PC-3 (cell line): Measurements from ENCODE around the gene CLDN1.

ENCODE experiments used
- EZH2phosphoT487 ChIP-seq: fragments of 300-600 bp; sonication (generic); IDR thresholded peaks from 2 replicates; pipeline ENCODE4 v1.6.1; 2018; ENCODE audit warnings: mild to moderate bottlenecking, antibody characterized with exemption, low read length, borderline replicate concordance
- TF ChIP-seq, protein P1 (sequence below): fragments of 300-600 bp; sonication (generic); conservative IDR thresholded peaks from 2 replicates; pipeline ENCODE4 v1.5.1; 2017; ENCODE audit warnings: antibody characterized with exemption, low read depth, mild to moderate bottlenecking, low read length

DNA sequence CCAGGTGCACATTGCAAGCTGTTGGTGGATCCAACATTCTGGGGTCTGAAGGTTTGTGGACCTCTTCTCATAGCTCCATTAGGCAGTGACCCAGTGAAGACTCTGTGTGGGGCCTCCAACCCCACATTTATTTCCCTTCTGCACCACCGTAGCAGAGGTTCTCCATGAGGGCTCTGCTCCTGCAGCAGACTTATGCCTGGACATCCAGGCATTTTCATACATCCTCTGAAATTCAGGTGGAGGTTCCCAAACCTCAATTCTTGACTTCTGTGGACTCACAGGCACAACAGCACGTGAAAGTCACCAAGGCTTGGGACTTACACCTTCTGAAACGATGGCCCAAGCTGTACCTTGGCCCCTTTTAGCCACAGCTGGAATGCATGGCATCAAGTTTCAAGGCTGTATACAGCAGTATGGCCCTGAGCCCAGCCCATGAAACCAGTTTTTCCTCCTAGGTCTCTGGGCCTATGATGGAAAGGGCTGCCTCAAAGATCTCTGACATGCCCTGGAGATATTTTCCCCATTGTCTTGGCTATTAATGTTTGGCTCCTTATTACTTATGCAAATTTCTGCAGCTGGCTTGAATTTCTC, 30.2 kb downstream of the CLDN1 start:
- TF ChIP-seq, protein P1, sequence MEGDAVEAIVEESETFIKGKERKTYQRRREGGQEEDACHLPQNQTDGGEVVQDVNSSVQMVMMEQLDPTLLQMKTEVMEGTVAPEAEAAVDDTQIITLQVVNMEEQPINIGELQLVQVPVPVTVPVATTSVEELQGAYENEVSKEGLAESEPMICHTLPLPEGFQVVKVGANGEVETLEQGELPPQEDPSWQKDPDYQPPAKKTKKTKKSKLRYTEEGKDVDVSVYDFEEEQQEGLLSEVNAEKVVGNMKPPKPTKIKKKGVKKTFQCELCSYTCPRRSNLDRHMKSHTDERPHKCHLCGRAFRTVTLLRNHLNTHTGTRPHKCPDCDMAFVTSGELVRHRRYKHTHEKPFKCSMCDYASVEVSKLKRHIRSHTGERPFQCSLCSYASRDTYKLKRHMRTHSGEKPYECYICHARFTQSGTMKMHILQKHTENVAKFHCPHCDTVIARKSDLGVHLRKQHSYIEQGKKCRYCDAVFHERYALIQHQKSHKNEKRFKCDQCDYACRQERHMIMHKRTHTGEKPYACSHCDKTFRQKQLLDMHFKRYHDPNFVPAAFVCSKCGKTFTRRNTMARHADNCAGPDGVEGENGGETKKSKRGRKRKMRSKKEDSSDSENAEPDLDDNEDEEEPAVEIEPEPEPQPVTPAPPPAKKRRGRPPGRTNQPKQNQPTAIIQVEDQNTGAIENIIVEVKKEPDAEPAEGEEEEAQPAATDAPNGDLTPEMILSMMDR, result no peak
- TF ChIP-seq EZH2phosphoT487, result no peak
